Testis (tissue), 3 donors: ENCODE results near the gene PTPRK. TPM values are rescaled to one million over a fixed set of nuclear protein-coding genes. Genes with fewer than 3 reads are reported as not detected.

Experiments used
- DNase-seq: peaks from one replicate; pipeline ENCODE4 v3.0.0-alpha.2; 2019
- H3K27ac ChIP-seq, 2 donors: fragments of 200-600 bp; sonication (generic); one replicate each; pipeline ENCODE4 v1.5.1; 2019
- H3K27me3 ChIP-seq: fragments of 200-600 bp; sonication (generic); one replicate; pipeline ENCODE4 v1.5.1; 2019
- H3K36me3 ChIP-seq: fragments of 200-600 bp; sonication (generic); one replicate; pipeline ENCODE4 v1.5.1; 2017; ENCODE audit warnings: low read depth; ENCODE audit errors: missing control alignments
- H3K4me1 ChIP-seq: fragments of 200-600 bp; sonication (generic); one replicate; pipeline ENCODE4 v1.5.1; 2019
- H3K4me3 ChIP-seq, 2 donors: fragments of 200-600 bp; sonication (generic); one replicate each; pipeline ENCODE4 v1.5.1; 2017 to 2019
- H3K9me3 ChIP-seq: fragments of 200-600 bp; sonication (generic); one replicate; pipeline ENCODE4 v1.5.1; 2017
- POLR2A ChIP-seq: fragments of 450-650 bp; IDR thresholded peaks from one replicate; pipeline ENCODE4 v1.6.1; 2017; ENCODE audit warnings: antibody characterized with exemption, mild to moderate bottlenecking, moderate library complexity
- WGBS, 2 donors: methylation state at CpG; one replicate each; pipeline ENCODE4 v1.1.5; 2018; 5-methylcytosine and 5-hydroxymethylcytosine counted together
- intact Hi-C: fragments of 100-400 bp; cut with DNase I; formaldehyde crosslinking; loops from one replicate; pipeline ENCODE4 v1.15.1; 2023; ENCODE audit warnings: low total_unique reads
- polyA plus RNA-seq: library from polyadenylated mRNA; stranded (reverse); fragments of 350-450 nt; fragmentation: Illumina TruSeq; extraction: RNeasy Lipid Tissue Mini Kit (QIAGEN cat#74804); gene quantifications from one replicate; pipeline ENCODE4 v1.2.3, GENCODE V29; 2014; ENCODE audit warnings: low read depth, low replicate concordance; ENCODE audit not compliant: insufficient read depth
- total RNA-seq, 2 donors: library from RNA; depleted of rRNA; stranded (reverse); fragments of >200 nt; gene quantifications; one replicate each; pipeline ENCODE4 v1.2.3, GENCODE V29; 2016
- TF ChIP-seq, protein P1 (sequence below), 3 experiments: fragments of 450-650 bp in 2 of 3; fragments of 200-600 bp in 1 of 3; sonication (generic) in 1 of 3; IDR thresholded peaks; one replicate each; pipeline ENCODE4 v1.5.1; 2016 to 2019; ENCODE audit warnings: antibody characterized with exemption in 3 of 3, mild to moderate bottlenecking in 2 of 3, moderate library complexity in 1 of 3

The PTPRK gene
- total and polyA plus RNA-seq, 3 donors from 2014 or later, result 9.1 to 13.3 (median 12.5) TPM

DNA sequence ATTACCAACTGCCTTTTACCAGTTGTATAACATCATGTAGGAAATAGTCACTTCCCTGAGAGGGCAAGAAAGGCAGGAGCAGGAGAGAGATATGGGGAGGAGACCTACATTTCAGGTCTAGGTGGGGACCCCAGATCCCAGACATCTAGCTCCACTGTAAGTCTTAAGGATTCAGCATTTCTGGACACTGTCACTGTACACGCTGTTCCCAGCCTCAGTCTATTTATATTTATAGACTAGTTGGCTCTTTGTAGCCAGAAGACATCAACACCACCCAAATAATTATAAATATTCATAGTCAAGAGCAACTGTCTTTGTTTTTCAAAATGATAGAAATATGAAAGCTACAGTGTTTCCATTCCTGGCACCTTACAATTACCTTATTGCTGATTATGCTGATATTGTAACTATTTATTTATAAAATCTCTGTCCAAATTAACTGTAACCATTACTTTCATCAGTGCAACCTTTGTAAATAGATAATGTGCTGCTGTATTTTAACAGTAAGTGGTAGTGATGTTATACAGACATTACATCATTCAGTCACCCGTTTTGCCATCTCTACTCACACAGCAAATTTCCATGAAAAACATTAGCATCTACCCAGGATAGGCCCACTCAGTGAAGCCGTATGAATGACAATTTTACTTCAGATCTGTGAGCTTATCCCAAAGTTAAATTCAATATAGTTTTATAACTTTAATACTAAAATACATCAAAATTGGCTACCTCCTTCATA is 162.8 kb downstream of the PTPRK start:
- Histone ChIP-seq H3K4me1 (peaks cover 8% of the 10 kb centered on the region), H3K36me3 (no peaks in the 10 kb centered on the region), H3K4me3 (no peak overlapping the region), H3K27ac (no peak overlapping the region), H3K9me3 (no peaks in the 10 kb centered on the region), H3K27me3 (no peaks in the 10 kb centered on the region)
- intact Hi-C loops, result no loop called here
- TF ChIP-seq, protein P1, sequence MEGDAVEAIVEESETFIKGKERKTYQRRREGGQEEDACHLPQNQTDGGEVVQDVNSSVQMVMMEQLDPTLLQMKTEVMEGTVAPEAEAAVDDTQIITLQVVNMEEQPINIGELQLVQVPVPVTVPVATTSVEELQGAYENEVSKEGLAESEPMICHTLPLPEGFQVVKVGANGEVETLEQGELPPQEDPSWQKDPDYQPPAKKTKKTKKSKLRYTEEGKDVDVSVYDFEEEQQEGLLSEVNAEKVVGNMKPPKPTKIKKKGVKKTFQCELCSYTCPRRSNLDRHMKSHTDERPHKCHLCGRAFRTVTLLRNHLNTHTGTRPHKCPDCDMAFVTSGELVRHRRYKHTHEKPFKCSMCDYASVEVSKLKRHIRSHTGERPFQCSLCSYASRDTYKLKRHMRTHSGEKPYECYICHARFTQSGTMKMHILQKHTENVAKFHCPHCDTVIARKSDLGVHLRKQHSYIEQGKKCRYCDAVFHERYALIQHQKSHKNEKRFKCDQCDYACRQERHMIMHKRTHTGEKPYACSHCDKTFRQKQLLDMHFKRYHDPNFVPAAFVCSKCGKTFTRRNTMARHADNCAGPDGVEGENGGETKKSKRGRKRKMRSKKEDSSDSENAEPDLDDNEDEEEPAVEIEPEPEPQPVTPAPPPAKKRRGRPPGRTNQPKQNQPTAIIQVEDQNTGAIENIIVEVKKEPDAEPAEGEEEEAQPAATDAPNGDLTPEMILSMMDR (IDR thresholded peaks at IDR 0.05), result no peak
- no peak for TF ChIP-seq POLR2A
- DNase-seq, result peak; percentile 19
- WGBS, 2 donors, result 67 to 74% methylated on average over 3 of the region's 3 CpGs

DNA sequence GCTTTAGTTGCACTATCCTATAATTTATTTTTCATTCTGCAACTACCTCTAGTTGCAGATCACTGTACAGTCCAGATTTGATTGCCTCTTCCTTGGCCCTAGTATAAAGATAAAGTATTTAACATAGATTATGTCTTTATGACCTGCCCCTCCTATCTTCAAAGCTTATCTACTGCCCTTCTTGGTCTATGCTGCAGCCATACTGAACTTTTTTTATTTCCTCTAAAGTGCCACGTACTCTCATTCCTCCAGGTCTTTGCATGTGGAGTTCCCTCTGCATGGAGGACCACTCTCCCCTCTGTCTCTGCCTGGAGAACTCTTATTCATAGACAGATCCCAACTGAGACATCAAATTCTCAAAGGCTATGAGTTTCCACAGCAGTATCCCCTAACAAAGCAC is 168.0 kb downstream of the PTPRK start:
- no peak for TF ChIP-seq POLR2A
- TF ChIP-seq, protein P1 (IDR thresholded peaks at IDR 0.05), result no peak
- no peak for DNase-seq
- Histone ChIP-seq H3K27me3 (no peaks in the 10 kb centered on the region), H3K4me3 (no peak overlapping the region), H3K36me3 (no peaks in the 10 kb centered on the region), H3K4me1 (peaks cover 4% of the 10 kb centered on the region), H3K27ac (no peak overlapping the region), H3K9me3 (no peaks in the 10 kb centered on the region)
- intact Hi-C loops, result no loop called here
- 83 to 94% methylated on average over 1 of the region's 1 CpG for WGBS, 2 donors

DNA sequence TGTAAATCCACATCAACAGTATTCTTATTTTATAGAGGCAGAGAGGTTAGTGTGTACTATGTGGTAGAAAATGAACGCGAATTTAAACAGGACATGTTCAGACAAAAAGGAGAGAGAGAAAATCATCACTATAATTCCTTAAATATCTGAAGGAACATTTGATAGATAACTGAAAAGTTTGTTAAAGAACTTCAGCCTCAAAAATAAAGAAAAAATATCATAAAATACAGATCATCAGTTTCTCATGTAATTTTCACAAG is 169.2 kb downstream of the PTPRK start:
- Histone ChIP-seq H3K27me3 (no peaks in the 10 kb centered on the region), H3K27ac (no peak overlapping the region), H3K4me1 (no peaks in the 10 kb centered on the region), H3K36me3 (no peaks in the 10 kb centered on the region), H3K9me3 (no peaks in the 10 kb centered on the region), H3K4me3 (no peak overlapping the region)
- TF ChIP-seq, protein P1 (IDR thresholded peaks at IDR 0.05), result no peak
- no peak for TF ChIP-seq POLR2A
- intact Hi-C loops, result no loop called here
- DNase-seq, result no peak
- 95 to 98% methylated on average over 2 of the region's 2 CpGs for whole genome bisulfite sequencing, 2 donors

DNA sequence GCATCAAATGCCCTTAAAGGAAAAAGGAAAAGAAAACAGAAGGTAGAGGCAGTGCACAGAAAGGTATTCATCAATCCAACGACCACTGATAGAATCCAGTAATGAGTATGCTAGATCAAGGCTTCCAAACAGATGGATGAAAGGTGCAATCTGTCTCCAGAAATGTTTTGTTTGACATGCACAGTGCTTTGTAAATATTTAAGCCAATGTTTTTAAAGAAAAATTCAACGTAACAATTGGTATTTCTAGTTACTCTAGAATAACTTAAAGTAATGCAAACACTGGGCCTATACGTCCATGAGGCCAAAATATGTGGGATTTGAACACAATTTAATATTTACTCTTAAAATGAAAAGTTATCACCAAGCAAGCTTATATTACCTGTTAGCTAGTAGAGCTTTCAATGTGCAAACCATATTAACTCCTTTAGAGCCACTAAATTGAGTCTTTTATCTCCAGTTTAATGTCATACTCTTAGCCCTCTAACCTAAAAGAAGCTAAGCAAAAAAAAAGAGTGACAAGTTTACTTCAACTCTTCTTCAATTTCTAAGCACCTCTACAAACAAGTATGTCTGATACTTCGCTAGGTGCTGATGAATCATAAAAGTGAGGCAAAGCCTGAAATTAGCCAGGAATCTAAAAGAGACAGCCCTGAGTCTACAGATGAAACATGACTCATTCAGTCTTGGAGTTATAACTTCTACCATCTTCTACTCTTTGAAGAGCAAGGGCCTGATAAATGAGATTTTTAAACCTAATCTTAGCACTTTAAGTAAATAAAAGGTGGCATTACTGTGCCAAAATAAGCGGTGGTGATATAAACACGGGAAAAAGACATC is 169.8 kb downstream of the PTPRK start:
- Histone ChIP-seq H3K4me3 (no peak overlapping the region), H3K4me1 (no peaks in the 10 kb centered on the region), H3K36me3 (no peaks in the 10 kb centered on the region), H3K9me3 (no peaks in the 10 kb centered on the region), H3K27me3 (no peaks in the 10 kb centered on the region), H3K27ac (no peak overlapping the region)
- intact Hi-C loops, result no loop called here
- TF ChIP-seq POLR2A, result no peak
- TF ChIP-seq, protein P1 (IDR thresholded peaks at IDR 0.05), result no peak
- no peak for DNase-seq
- WGBS, 2 donors, result 86 to 91% methylated on average over 6 of the region's 6 CpGs
